ENCODE measurements around the gene UBE2Q2. TPM values are rescaled to one million over a fixed set of nuclear protein-coding genes. Genes with fewer than 3 reads are reported as not detected.

UBE2Q2 gene
- polyA plus RNA-seq, 1 donor (not counting 4 experiments of a cell fraction or from before 2014, with no cell fraction given) = 33.9 TPM

DNA sequence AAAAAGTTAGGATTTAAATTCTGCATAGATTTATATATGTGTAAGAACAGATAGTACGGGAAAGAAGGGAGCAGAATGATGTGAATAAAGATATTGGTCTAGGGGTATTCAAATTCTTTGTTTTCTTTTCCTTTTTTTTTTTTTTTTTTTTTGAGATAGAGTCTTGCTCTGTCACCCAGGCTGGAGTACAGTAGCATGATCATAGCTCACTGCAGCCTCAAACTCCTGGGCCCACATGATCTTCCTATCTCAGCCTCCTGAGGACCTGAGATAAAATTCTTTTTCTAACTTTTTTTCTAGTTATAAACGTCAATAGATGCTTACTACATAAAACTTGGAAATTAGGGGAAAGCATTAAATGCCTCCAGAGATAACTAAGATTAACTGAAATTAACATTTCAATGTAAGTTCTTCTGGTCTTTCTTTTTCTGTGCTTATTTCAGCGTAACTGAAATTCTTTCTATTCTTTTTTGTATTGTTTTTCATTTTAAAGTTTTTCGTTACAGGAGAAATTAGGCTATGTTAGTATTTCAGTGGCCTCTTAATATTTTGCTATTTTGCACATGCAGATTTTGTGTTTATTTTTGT lies 29.2 kb downstream of the UBE2Q2 start:
- no peak for DNase-seq (ENCODE audit: low read depth, low spot score)

DNA sequence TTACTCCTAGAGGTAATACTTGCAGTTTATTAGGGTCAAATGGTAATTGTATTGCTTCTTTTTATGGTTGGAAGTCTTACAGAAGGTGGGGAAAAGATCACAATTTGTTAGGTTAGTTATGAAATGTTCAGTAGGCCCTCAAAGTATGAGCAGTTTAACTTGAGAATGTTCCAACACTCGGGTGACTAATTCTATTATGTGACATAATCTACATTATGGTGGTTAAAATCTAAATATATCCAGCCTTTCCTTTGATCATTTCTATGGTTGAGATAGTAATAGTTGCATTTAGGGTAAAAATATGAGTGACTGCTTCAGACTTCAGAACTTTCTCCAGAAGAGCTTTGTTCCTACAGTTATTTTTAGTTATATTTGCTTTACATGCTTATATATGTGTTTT lies 40.8 kb downstream of the UBE2Q2 start:
- no peak overlapping the region for H3K4me2 ChIP-seq (ENCODE audit: control insufficient read depth, extremely low read depth, insufficient read depth, low read depth, low read length)
- H3K27me3 ChIP-seq (ENCODE audit: control insufficient read depth, extremely low read depth, insufficient read depth, low read length) = no peaks in the 10 kb centered on the region
- H3K9ac ChIP-seq (ENCODE audit: control insufficient read depth, extremely low read depth, insufficient read depth, low read length) = no peak overlapping the region
- no peaks in the 10 kb centered on the region for H3K4me1 ChIP-seq (ENCODE audit: control insufficient read depth, extremely low read depth, insufficient read depth, low read length)
- H3K36me3 ChIP-seq (ENCODE audit: control insufficient read depth in 2 of 2, extremely low read depth in 1 of 2, insufficient read depth in 2 of 2, low read length in 2 of 2) = peaks cover 0 to 2% of the 10 kb centered on the region in 2 experiments
- H3K79me2 ChIP-seq (ENCODE audit: control insufficient read depth, insufficient read depth, low read length) = no peaks in the 10 kb centered on the region
- no peak for DNase-seq (ENCODE audit: low read depth, low spot score)
- no peak for FAIRE-seq
- no peak overlapping the region for H3K4me3 ChIP-seq (ENCODE audit: control insufficient read depth in 2 of 3, extremely low read depth in 1 of 3, insufficient read depth in 2 of 3, low read depth in 1 of 3, low read length in 3 of 3)
- no peaks in the 10 kb centered on the region for H3K9me1 ChIP-seq (ENCODE audit: control insufficient read depth, extremely low read depth, insufficient read depth, low read length)
- H2AFZ ChIP-seq (ENCODE audit: control insufficient read depth, low read length) = no peak overlapping the region
- no peak overlapping the region for H3K27ac ChIP-seq (ENCODE audit: control insufficient read depth, insufficient read depth, low read length)
- no peaks in the 10 kb centered on the region for H4K20me1 ChIP-seq (ENCODE audit: control insufficient read depth, extremely low read depth, insufficient read depth, low read length)
- dilution Hi-C loops (cut with MboI; ENCODE audit: extremely low pct_ligation_motif_present, low sequenced_read_pairs) = no loop called here
- H3K9me3 ChIP-seq (ENCODE audit: control insufficient read depth, low read depth, low read length) = no peaks in the 10 kb centered on the region
- TF ChIP-seq, protein P1, sequence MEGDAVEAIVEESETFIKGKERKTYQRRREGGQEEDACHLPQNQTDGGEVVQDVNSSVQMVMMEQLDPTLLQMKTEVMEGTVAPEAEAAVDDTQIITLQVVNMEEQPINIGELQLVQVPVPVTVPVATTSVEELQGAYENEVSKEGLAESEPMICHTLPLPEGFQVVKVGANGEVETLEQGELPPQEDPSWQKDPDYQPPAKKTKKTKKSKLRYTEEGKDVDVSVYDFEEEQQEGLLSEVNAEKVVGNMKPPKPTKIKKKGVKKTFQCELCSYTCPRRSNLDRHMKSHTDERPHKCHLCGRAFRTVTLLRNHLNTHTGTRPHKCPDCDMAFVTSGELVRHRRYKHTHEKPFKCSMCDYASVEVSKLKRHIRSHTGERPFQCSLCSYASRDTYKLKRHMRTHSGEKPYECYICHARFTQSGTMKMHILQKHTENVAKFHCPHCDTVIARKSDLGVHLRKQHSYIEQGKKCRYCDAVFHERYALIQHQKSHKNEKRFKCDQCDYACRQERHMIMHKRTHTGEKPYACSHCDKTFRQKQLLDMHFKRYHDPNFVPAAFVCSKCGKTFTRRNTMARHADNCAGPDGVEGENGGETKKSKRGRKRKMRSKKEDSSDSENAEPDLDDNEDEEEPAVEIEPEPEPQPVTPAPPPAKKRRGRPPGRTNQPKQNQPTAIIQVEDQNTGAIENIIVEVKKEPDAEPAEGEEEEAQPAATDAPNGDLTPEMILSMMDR (optimal IDR thresholded peaks at IDR 0.05 in 1 of 3, IDR thresholded peaks at IDR 0.05 in 1 of 3, conservative IDR thresholded peaks at IDR 0.05 in 1 of 3; ENCODE audit: extremely low read depth in 1 of 3, insufficient read depth in 2 of 3, low read length in 3 of 3) = no peak
- no peak for TF ChIP-seq EZH2 (IDR thresholded peaks at IDR 0.05; ENCODE audit: low read length)

More for the DNA sequence above, 29.2 kb downstream of the UBE2Q2 start:
- Histone ChIP-seq H3K9me1 (ENCODE audit: control insufficient read depth, extremely low read depth, insufficient read depth, low read length) (no peaks in the 10 kb centered on the region), H3K79me2 (ENCODE audit: control insufficient read depth, insufficient read depth, low read length) (no peaks in the 10 kb centered on the region), H3K27me3 (ENCODE audit: control insufficient read depth, extremely low read depth, insufficient read depth, low read length) (no peaks in the 10 kb centered on the region), H3K4me3 (ENCODE audit: control insufficient read depth in 2 of 3, extremely low read depth in 1 of 3, insufficient read depth in 2 of 3, low read depth in 1 of 3, low read length in 3 of 3) (no peak overlapping the region), H3K4me2 (ENCODE audit: control insufficient read depth, extremely low read depth, insufficient read depth, low read depth, low read length) (no peak overlapping the region), H3K4me1 (ENCODE audit: control insufficient read depth, extremely low read depth, insufficient read depth, low read length) (no peaks in the 10 kb centered on the region), H3K36me3 (ENCODE audit: control insufficient read depth in 2 of 2, extremely low read depth in 1 of 2, insufficient read depth in 2 of 2, low read length in 2 of 2) (peaks cover 6 to 11% of the 10 kb centered on the region in 2 experiments), H3K9ac (ENCODE audit: control insufficient read depth, extremely low read depth, insufficient read depth, low read length) (no peak overlapping the region), H3K9me3 (ENCODE audit: control insufficient read depth, low read depth, low read length) (no peaks in the 10 kb centered on the region), H4K20me1 (ENCODE audit: control insufficient read depth, extremely low read depth, insufficient read depth, low read length) (no peaks in the 10 kb centered on the region), H3K27ac (ENCODE audit: control insufficient read depth, insufficient read depth, low read length) (no peak overlapping the region), H2AFZ (ENCODE audit: control insufficient read depth, low read length) (no peak overlapping the region)
- TF ChIP-seq, protein P1 (optimal IDR thresholded peaks at IDR 0.05 in 1 of 3, IDR thresholded peaks at IDR 0.05 in 1 of 3, conservative IDR thresholded peaks at IDR 0.05 in 1 of 3; ENCODE audit: extremely low read depth in 1 of 3, insufficient read depth in 2 of 3, low read length in 3 of 3) = no peak
- TF ChIP-seq EZH2 (IDR thresholded peaks at IDR 0.05; ENCODE audit: low read length) = no peak
- dilution Hi-C loops (cut with MboI; ENCODE audit: extremely low pct_ligation_motif_present, low sequenced_read_pairs) = no loop called here
- no peak for FAIRE-seq

Measured in keratinocyte (primary cell).